ENCODE data around the gene SUCLG2.

SUCLG2 gene

GRCh38 chr3:67461667-67462142 lies 192.7 kb downstream of the SUCLG2 start:
- H3K4me1 ChIP-seq (ENCODE audit: control insufficient read depth, insufficient read depth, low read depth, low read length): peaks cover 3% of the 10 kb centered on the region
- no peak overlapping the region for H3K14ac ChIP-seq (ENCODE audit: low read length in 2 of 2)
- no peaks in the 10 kb centered on the region for H3K9me3 ChIP-seq (ENCODE audit: control insufficient read depth, low read length)
- H4K8ac ChIP-seq (ENCODE audit: low read length): no peak overlapping the region
- H2AFZ ChIP-seq (ENCODE audit: low read depth, low read length): no peak overlapping the region
- peak overlapping the region; percentile 5 for H3K4me2 ChIP-seq (ENCODE audit: low read length, poor library complexity, severe bottlenecking)
- H3K23ac ChIP-seq (ENCODE audit: low read length in 2 of 2): no peak overlapping the region
- no peaks in the 10 kb centered on the region for H3K27me3 ChIP-seq (ENCODE audit: control insufficient read depth in 1 of 2, insufficient read depth in 1 of 2, low read length in 2 of 2)
- H2BK12ac ChIP-seq (ENCODE audit: low read length in 2 of 2): no peak overlapping the region
- peak; percentile 38 for DNase-seq
- no peak overlapping the region for H3K4ac ChIP-seq (ENCODE audit: low read depth in 1 of 2, low read length in 2 of 2)
- no peak overlapping the region for H2BK5ac ChIP-seq (ENCODE audit: low read depth, low read length, poor library complexity, severe bottlenecking)
- 34% methylated on average over 3 of the region's 3 CpGs for WGBS
- H2BK120ac ChIP-seq (ENCODE audit: low read depth, low read length): no peak overlapping the region
- H3K9ac ChIP-seq (ENCODE audit: low read length): no peak overlapping the region
- no peak overlapping the region for H2AK5ac ChIP-seq (ENCODE audit: low read length, severe bottlenecking)
- no peak overlapping the region for H2BK15ac ChIP-seq (ENCODE audit: low read depth, poor library complexity, severe bottlenecking)
- H3K18ac ChIP-seq (ENCODE audit: low read depth in 1 of 2, low read length in 2 of 2): no peak overlapping the region
- peaks cover 12% of the 10 kb centered on the region for H3K79me1 ChIP-seq (replicated peaks; ENCODE audit: low read length, poor library complexity, severe bottlenecking)
- H4K91ac ChIP-seq (ENCODE audit: low read length): no peak overlapping the region
- peak overlapping the region; percentile 43 for H3K27ac ChIP-seq (ENCODE audit: low read length, poor library complexity, severe bottlenecking)
- H3K36me3 ChIP-seq (ENCODE audit: control insufficient read depth in 1 of 2, insufficient read depth in 2 of 2, low read depth in 1 of 2, low read length in 2 of 2): peaks cover 0 to 12% of the 10 kb centered on the region in 2 experiments
- no peak overlapping the region for H3K4me3 ChIP-seq (ENCODE audit: insufficient read depth in 1 of 2, low read depth in 1 of 2, low read length in 2 of 2)

DNA sequence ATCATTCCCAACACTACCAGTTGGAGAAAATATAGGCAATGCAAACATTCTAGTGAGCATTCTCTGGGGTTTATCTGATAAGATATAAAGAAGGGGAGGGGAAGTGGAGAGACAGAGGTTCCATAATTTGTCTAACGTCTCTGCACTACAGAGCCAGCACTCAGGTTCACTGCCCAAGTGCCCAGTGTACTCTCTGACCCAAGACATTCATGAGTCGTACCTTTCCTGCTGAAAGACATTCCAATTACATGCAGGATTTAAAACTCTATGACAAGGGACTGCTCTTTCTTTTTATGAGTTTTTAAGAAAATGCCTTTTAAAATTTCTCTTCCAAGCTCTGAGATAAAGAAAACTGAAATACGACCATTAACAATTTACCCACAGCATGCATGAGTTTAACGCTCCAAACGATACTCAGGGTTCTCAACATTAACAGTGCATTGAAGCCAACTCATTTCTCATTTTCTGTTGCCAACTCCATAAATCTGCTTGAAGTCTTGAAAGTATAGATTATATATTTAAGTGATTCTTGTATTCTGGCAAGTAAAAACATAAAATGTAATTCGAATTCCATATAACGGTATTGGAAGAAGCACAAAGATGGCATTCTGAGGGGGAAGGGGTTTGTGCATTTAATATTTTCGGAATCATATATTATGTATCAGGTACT lies 193.4 kb downstream of the SUCLG2 start:
- Histone ChIP-seq H4K91ac (ENCODE audit: low read length) (no peak overlapping the region), H2BK120ac (ENCODE audit: low read depth, low read length) (no peak overlapping the region), H2BK5ac (ENCODE audit: low read depth, low read length, poor library complexity, severe bottlenecking) (no peak overlapping the region), H3K4me2 (ENCODE audit: low read length, poor library complexity, severe bottlenecking) (no peak overlapping the region), H3K36me3 (ENCODE audit: control insufficient read depth in 1 of 2, insufficient read depth in 2 of 2, low read depth in 1 of 2, low read length in 2 of 2) (peaks cover 0 to 8% of the 10 kb centered on the region in 2 experiments), H3K23ac (ENCODE audit: low read length in 2 of 2) (no peak overlapping the region), H4K8ac (ENCODE audit: low read length) (no peak overlapping the region), H2AK5ac (ENCODE audit: low read length, severe bottlenecking) (no peak overlapping the region), H2AFZ (ENCODE audit: low read depth, low read length) (no peak overlapping the region), H3K9ac (ENCODE audit: low read length) (no peak overlapping the region), H3K27ac (ENCODE audit: low read length, poor library complexity, severe bottlenecking) (no peak overlapping the region), H3K79me1 (replicated peaks; ENCODE audit: low read length, poor library complexity, severe bottlenecking) (peaks cover 12% of the 10 kb centered on the region), H2BK15ac (ENCODE audit: low read depth, poor library complexity, severe bottlenecking) (no peak overlapping the region), H3K9me3 (ENCODE audit: control insufficient read depth, low read length) (no peaks in the 10 kb centered on the region), H3K4me1 (ENCODE audit: control insufficient read depth, insufficient read depth, low read depth, low read length) (peaks cover 3% of the 10 kb centered on the region), H3K4ac (ENCODE audit: low read depth in 1 of 2, low read length in 2 of 2) (no peak overlapping the region), H3K18ac (ENCODE audit: low read depth in 1 of 2, low read length in 2 of 2) (no peak overlapping the region), H3K27me3 (ENCODE audit: control insufficient read depth in 1 of 2, insufficient read depth in 1 of 2, low read length in 2 of 2) (no peaks in the 10 kb centered on the region), H3K4me3 (ENCODE audit: insufficient read depth in 1 of 2, low read depth in 1 of 2, low read length in 2 of 2) (no peak overlapping the region), H2BK12ac (ENCODE audit: low read length in 2 of 2) (no peak overlapping the region), H3K14ac (ENCODE audit: low read length in 2 of 2) (no peak overlapping the region)
- no peak for DNase-seq
- 86% methylated on average over 7 of the region's 8 CpGs for WGBS

DNA sequence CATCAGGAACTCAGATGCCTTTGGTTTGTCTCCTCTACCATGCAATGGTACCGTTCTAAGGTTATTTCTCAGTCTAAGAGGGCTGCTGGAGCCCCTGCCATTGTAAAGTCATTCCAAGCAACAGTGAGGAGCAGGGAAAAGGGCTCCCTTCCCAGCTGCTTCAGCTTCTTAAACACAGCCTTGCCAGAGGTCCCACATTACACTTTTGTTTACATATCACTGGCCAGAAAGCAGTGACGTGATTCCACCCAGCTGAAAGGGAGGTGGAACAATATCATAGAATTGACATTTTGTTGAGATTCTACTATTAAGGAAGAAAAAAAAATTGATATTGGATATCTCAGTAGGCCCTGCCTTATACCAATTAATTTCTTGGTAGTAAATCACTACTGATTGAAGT lies 194.6 kb downstream of the SUCLG2 start:
- Histone ChIP-seq H3K9ac (ENCODE audit: low read length) (no peak overlapping the region), H3K4me3 (ENCODE audit: insufficient read depth in 1 of 2, low read depth in 1 of 2, low read length in 2 of 2) (no peak overlapping the region), H3K4me1 (ENCODE audit: control insufficient read depth, insufficient read depth, low read depth, low read length) (peaks cover 3% of the 10 kb centered on the region), H2AFZ (ENCODE audit: low read depth, low read length) (no peak overlapping the region), H2BK5ac (ENCODE audit: low read depth, low read length, poor library complexity, severe bottlenecking) (no peak overlapping the region), H3K18ac (ENCODE audit: low read depth in 1 of 2, low read length in 2 of 2) (peak overlapping the region in 1 of 2 experiments; percentile 52), H3K36me3 (ENCODE audit: control insufficient read depth in 1 of 2, insufficient read depth in 2 of 2, low read depth in 1 of 2, low read length in 2 of 2) (peaks cover 0 to 8% of the 10 kb centered on the region in 2 experiments), H3K14ac (ENCODE audit: low read length in 2 of 2) (no peak overlapping the region), H3K4ac (ENCODE audit: low read depth in 1 of 2, low read length in 2 of 2) (no peak overlapping the region), H2BK12ac (ENCODE audit: low read length in 2 of 2) (peak overlapping the region in 1 of 2 experiments; percentile 45), H4K8ac (ENCODE audit: low read length) (no peak overlapping the region), H2AK5ac (ENCODE audit: low read length, severe bottlenecking) (no peak overlapping the region), H4K91ac (ENCODE audit: low read length) (no peak overlapping the region), H3K9me3 (ENCODE audit: control insufficient read depth, low read length) (no peaks in the 10 kb centered on the region), H3K27me3 (ENCODE audit: control insufficient read depth in 1 of 2, insufficient read depth in 1 of 2, low read length in 2 of 2) (no peaks in the 10 kb centered on the region), H2BK120ac (ENCODE audit: low read depth, low read length) (no peak overlapping the region), H3K4me2 (ENCODE audit: low read length, poor library complexity, severe bottlenecking) (no peak overlapping the region), H3K27ac (ENCODE audit: low read length, poor library complexity, severe bottlenecking) (no peak overlapping the region), H3K79me1 (replicated peaks; ENCODE audit: low read length, poor library complexity, severe bottlenecking) (peaks cover 7% of the 10 kb centered on the region), H2BK15ac (ENCODE audit: low read depth, poor library complexity, severe bottlenecking) (no peak overlapping the region), H3K23ac (ENCODE audit: low read length in 2 of 2) (no peak overlapping the region)
- DNase-seq: peak; percentile 60
- 86% methylated on average over 1 of the region's 2 CpGs for WGBS

DNA sequence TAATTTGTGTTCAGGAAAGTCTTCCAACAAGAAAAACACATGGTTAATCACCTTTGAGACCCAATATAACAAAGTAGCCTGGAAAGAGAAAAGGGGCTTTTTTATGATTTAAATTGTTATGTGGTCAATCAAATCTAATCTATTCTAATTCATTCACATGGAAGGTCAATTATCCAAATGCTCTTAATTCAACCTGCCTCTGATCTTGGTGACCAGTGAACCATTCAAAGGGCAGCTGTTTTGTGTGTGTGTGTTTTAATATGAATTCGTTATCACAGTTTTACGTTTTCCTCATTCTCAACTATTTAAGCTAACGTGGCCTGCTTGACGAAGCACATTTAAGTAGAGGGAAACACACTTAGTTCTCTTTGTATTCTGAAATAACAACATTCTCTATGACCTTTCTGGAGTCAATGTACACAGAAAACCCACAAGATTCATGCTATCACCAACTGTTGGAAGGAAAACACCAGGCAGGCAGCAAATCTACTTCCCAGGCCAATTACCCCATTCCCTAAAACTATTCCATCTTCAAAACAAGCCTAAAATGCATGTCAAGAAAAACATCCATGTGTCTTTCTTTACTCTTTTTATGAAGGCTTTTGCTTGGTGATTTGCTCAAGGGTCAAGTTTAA lies 195.4 kb downstream of the SUCLG2 start:
- WGBS: 79% methylated on average over 4 of the region's 4 CpGs
- Histone ChIP-seq H2BK15ac (ENCODE audit: low read depth, poor library complexity, severe bottlenecking) (no peak overlapping the region), H3K4me2 (ENCODE audit: low read length, poor library complexity, severe bottlenecking) (no peak overlapping the region), H4K8ac (ENCODE audit: low read length) (no peak overlapping the region), H3K9ac (ENCODE audit: low read length) (no peak overlapping the region), H3K4me3 (ENCODE audit: insufficient read depth in 1 of 2, low read depth in 1 of 2, low read length in 2 of 2) (no peak overlapping the region), H3K18ac (ENCODE audit: low read depth in 1 of 2, low read length in 2 of 2) (no peak overlapping the region), H2BK120ac (ENCODE audit: low read depth, low read length) (no peak overlapping the region), H3K4me1 (ENCODE audit: control insufficient read depth, insufficient read depth, low read depth, low read length) (peaks cover 3% of the 10 kb centered on the region), H2AK5ac (ENCODE audit: low read length, severe bottlenecking) (no peak overlapping the region), H2BK12ac (ENCODE audit: low read length in 2 of 2) (no peak overlapping the region), H3K27me3 (ENCODE audit: control insufficient read depth in 1 of 2, insufficient read depth in 1 of 2, low read length in 2 of 2) (no peaks in the 10 kb centered on the region), H3K9me3 (ENCODE audit: control insufficient read depth, low read length) (no peaks in the 10 kb centered on the region), H2AFZ (ENCODE audit: low read depth, low read length) (no peak overlapping the region), H3K4ac (ENCODE audit: low read depth in 1 of 2, low read length in 2 of 2) (no peak overlapping the region), H3K79me1 (replicated peaks; ENCODE audit: low read length, poor library complexity, severe bottlenecking) (peaks cover 5% of the 10 kb centered on the region), H3K36me3 (ENCODE audit: control insufficient read depth in 1 of 2, insufficient read depth in 2 of 2, low read depth in 1 of 2, low read length in 2 of 2) (peaks cover 0 to 3% of the 10 kb centered on the region in 2 experiments), H3K14ac (ENCODE audit: low read length in 2 of 2) (no peak overlapping the region), H4K91ac (ENCODE audit: low read length) (no peak overlapping the region), H2BK5ac (ENCODE audit: low read depth, low read length, poor library complexity, severe bottlenecking) (no peak overlapping the region), H3K23ac (ENCODE audit: low read length in 2 of 2) (no peak overlapping the region), H3K27ac (ENCODE audit: low read length, poor library complexity, severe bottlenecking) (no peak overlapping the region)
- peak; percentile 56 for DNase-seq
